ENCODE measurements around the gene OLFM1.

The OLFM1 gene

DNA sequence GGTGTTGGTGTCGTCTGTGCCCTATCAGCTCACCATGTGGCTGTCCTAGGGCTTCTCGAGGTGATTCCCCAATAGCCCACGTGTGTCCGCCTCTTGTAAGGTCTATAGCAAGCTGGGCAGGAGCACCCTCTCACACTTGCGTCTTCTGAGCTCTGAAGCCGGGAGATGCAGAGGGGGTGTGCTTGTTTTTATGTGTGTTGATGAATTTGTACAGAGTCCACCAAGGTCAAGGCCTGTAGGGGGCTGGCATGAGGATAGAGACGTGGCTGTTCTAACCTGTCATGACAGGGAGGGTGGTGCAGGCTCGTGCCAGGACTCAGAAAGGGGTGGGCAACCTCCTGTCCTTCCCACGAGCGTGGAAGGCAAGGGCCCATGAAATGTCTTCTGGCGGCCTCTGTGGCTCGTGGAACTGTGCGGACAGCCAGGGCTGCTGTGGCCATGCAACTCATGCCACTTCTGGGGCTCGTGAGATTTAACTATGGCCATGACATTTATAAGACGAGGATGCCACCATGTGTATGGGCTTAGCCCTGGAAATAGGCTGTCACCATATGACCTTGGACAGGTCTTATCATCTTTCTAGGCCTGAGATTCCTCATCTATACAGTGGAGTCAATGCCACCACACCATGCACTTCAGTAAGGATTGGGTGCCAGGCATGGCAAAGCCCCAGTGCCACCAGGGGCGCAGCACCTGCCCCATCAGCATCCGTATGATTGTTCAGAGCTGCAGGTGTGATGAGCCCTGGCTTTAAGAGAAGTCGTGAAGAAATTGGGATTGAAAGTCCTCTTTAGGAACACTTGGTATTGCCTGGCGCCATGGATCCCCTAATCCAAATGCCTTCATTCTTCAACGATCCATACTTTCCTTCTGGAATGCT, 2.3 kb upstream of the OLFM1 start:
- no peak for DNase-seq (ENCODE audit: low read depth)
- no peak overlapping the region for H3K4me3 ChIP-seq (ENCODE audit: control insufficient read depth, low read depth, low read length)
- TF ChIP-seq, protein P1, sequence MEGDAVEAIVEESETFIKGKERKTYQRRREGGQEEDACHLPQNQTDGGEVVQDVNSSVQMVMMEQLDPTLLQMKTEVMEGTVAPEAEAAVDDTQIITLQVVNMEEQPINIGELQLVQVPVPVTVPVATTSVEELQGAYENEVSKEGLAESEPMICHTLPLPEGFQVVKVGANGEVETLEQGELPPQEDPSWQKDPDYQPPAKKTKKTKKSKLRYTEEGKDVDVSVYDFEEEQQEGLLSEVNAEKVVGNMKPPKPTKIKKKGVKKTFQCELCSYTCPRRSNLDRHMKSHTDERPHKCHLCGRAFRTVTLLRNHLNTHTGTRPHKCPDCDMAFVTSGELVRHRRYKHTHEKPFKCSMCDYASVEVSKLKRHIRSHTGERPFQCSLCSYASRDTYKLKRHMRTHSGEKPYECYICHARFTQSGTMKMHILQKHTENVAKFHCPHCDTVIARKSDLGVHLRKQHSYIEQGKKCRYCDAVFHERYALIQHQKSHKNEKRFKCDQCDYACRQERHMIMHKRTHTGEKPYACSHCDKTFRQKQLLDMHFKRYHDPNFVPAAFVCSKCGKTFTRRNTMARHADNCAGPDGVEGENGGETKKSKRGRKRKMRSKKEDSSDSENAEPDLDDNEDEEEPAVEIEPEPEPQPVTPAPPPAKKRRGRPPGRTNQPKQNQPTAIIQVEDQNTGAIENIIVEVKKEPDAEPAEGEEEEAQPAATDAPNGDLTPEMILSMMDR (conservative IDR thresholded peaks at IDR 0.05; ENCODE audit: control insufficient read depth, insufficient read depth, low read depth, low read length): no peak

DNA sequence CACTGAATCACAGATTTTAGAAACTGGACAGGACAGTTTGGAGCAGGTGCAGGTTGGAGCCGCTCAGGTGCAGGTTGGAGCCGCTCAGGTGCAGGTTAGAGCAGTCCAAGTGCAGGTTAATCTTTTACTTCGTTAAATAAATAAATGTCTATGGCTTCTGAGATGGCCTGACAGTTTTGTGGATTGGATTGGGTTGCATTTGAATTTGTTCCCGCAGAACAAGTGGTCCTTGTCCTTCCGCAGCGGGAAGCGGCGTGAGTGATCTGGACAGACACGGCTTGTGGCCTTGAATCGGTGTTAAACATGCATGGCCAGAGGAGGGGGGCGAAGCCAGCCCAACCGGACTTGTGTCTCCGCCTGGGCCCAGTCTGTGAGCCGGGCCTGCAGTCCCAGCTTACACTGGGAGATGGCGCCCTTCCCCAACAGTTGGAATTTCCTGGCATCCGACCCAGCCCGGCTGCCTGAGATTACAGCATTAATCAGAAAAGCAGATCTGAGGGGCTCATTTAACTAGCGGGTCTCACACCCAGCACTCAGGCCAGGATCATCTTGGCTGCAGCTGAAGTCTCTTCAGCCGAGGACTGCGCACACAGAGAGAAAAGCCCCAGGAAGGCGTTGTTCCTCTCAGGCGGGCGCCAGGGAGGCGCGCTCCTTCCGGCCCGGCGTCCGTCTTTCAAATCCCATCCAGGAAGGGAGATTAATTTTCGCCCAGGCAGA, 1.5 kb upstream of the OLFM1 start:
- H3K4me3 ChIP-seq (ENCODE audit: control insufficient read depth, low read depth, low read length): no peak overlapping the region
- TF ChIP-seq, protein P1 (conservative IDR thresholded peaks at IDR 0.05; ENCODE audit: control insufficient read depth, insufficient read depth, low read depth, low read length): peak; percentile 76
- peak; percentile 59 for DNase-seq (ENCODE audit: low read depth)

DNA sequence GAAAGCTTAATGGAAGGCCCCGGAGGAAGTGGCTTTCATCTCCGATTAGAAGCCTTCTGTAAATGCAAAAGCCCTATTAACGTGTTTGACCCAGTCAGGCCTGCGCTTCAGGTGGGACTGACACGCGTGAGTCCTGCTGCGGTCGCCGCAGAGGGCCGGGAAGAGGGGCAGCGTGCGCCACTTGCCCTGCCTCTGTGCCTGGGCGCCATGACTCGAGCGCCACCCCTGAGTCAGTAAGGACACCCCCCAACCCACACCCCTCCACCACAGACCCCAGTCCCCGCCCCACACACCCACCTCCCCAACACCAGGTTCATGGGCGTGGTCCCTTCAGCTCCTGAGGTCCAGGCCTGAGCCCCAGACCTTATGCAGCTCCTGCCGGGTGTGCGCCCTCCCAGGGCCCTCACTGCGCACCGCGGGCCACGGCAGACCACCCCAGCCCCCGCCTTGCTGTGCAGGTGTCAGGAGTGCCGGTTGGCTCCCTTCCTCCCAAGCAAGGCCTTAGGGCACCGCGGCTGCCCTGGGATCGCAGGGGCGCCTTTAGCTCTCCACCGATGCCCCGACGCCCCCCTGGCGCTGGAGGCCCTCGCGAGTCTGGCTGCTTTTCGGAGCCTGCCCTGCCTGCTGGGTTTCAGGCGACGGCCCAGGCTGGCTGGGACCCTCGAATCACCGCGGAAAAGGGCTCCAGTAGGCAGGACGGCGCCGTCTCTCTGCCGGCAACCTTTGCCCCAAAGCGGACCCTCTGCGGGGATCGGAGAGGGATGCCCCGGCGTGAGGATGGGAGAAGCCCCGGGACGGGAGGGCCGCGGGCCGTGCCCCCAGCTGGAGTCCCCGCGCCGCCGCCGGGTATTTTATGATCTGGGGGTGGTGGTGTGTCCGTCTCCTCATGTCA, 625 bp upstream of the OLFM1 start:
- no peak overlapping the region for H3K4me3 ChIP-seq (ENCODE audit: control insufficient read depth, low read depth, low read length)
- DNase-seq (ENCODE audit: low read depth): no peak
- TF ChIP-seq, protein P1 (conservative IDR thresholded peaks at IDR 0.05; ENCODE audit: control insufficient read depth, insufficient read depth, low read depth, low read length): no peak

DNA sequence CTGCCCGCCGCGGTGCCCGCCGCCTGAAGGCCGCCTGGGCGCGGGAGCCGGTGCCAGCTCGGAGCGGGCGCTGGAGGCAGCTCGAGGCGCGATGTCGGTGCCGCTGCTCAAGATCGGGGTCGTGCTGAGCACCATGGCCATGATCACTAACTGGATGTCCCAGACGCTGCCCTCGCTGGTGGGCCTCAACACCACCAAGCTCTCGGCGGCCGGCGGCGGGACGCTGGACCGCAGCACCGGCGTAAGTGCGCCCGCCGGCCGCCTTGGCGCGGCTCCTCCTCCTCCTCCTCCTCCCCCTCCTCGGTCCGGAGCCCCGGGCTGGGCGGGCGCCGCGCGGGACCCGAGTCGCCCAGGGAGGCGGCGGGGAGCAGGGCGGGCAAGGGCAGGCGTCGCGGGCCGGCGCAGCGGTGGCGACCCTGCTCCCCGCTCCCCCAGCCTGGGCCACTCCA, 455 bp downstream of the OLFM1 start:
- TF ChIP-seq, protein P1 (conservative IDR thresholded peaks at IDR 0.05; ENCODE audit: control insufficient read depth, insufficient read depth, low read depth, low read length): no peak
- no peak overlapping the region for H3K4me3 ChIP-seq (ENCODE audit: control insufficient read depth, low read depth, low read length)
- DNase-seq (ENCODE audit: low read depth): no peak

DNA sequence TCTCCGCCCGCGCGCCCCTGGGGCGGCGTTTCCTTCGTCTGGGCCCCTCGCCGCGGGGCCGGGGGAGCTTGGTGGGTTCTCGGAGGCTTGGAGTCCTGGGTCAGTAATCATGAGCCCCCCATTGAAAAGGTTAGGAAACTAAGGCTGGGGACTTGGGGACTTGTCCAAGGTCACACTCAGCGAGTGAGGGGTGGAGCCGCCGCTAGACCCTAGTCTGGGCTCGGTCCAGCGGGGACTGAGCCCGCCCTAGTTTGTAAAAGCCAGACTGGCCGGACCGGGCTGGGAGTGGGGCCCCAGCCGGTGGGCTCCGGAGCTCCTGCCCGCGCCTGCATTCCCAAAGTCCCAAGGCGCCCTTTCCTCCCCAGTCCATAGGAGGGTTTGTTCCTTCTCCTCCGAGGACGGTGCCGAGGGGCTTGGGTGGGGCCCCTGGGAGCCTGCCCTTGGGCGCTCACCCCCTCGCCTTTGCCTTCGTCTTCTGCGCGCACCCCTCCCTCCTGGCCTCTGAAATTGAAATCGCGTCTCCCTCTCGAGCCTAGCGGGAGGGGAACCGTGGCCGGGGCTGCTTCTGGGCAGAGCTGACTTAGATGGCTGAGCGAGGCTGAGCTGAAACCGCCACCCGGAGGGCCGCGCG, 995 bp downstream of the OLFM1 start:
- TF ChIP-seq, protein P1 (conservative IDR thresholded peaks at IDR 0.05; ENCODE audit: control insufficient read depth, insufficient read depth, low read depth, low read length): no peak
- no peak for DNase-seq (ENCODE audit: low read depth)
- no peak overlapping the region for H3K4me3 ChIP-seq (ENCODE audit: control insufficient read depth, low read depth, low read length)
